ENCODE results near the gene ATOH8. TPM values are rescaled to one million over a fixed set of nuclear protein-coding genes. Genes with fewer than 3 reads are reported as not detected.

ATOH8 gene
- total and polyA plus RNA-seq, 2 donors (not counting 1 experiment from before 2014, with no cell fraction given): not detected

GRCh38 chr2:85750587-85751575, 2.9 kb upstream of the ATOH8 start:
- peaks cover 59% of the 10 kb centered on the region for H3K4me1 Mint-ChIP-seq
- H4K20me1 ChIP-seq (ENCODE audit: control insufficient read depth, insufficient read depth, low read length, poor library complexity, severe bottlenecking): peaks cover 5% of the 10 kb centered on the region
- H3K4me3 Mint-ChIP-seq: peak overlapping the region; percentile 54
- ATAC-seq (ENCODE audit: low read depth) (peak; percentile 29), DNase-seq (peak; percentile 67)
- ChIA-PET POLR2A (no interaction called here), CTCF (interaction anchor here (1.0 to 5.5 kb wide), 5 partner anchors 9 to 76 kb away, joined by 3 to 39 read pairs (median 13); no protein-coding TSS in a partner anchor)
- H3K4me3 ChIP-seq (ENCODE audit: control extremely low read depth in 1 of 5, extremely low read depth in 1 of 5, insufficient read depth in 1 of 5, low read depth in 2 of 5, low read length in 4 of 5): no peak overlapping the region
- H3K27me3 ChIP-seq (replicated peaks in 1 of 4; ENCODE audit: control extremely low read depth in 1 of 4, control insufficient read depth in 3 of 4, insufficient read depth in 4 of 4, low read length in 3 of 4): peaks cover 0 to 49% (median 21%) of the 10 kb centered on the region in 4 experiments
- intact Hi-C loops (cut with micrococcal nuclease): loop anchor here (1.0 kb wide), 1 partner anchor 63 kb away; no protein-coding TSS in a partner anchor
- H3K79me2 ChIP-seq (ENCODE audit: control insufficient read depth, insufficient read depth, low read length): no peaks in the 10 kb centered on the region
- H3K27ac ChIP-seq (ENCODE audit: low read length in 2 of 2): no peak overlapping the region
- TF ChIP-seq EZH2 (IDR thresholded peaks at IDR 0.05; ENCODE audit: borderline replicate concordance, insufficient read depth, low read depth, low read length, poor library complexity, severe bottlenecking) (no peak), CTCF (IDR thresholded peaks at IDR 0.05) (peak; percentile 70)
- 49% methylated on average over 11 of the region's 15 CpGs for WGBS (ENCODE audit: insufficient coverage)
- no peak overlapping the region for H3K4me2 ChIP-seq (replicated peaks; ENCODE audit: low read depth, low read length, poor library complexity, severe bottlenecking)
- H3K4me1 ChIP-seq (ENCODE audit: control insufficient read depth in 2 of 2, insufficient read depth in 2 of 2, low read length in 2 of 2): peaks cover 60 to 64% of the 10 kb centered on the region in 2 donors
- H2AFZ ChIP-seq (ENCODE audit: insufficient read depth, low read depth, low read length, poor library complexity, severe bottlenecking): no peak overlapping the region
- peaks cover 23% of the 10 kb centered on the region for H3K27me3 Mint-ChIP-seq
- peaks cover 0 to 43% (median 17%) of the 10 kb centered on the region in 3 donors for H3K9me3 ChIP-seq (ENCODE audit: control extremely low read depth in 1 of 3, control insufficient read depth in 2 of 3, insufficient read depth in 1 of 3, low read length in 2 of 3)
- H3K36me3 ChIP-seq (replicated peaks in 1 of 2; ENCODE audit: control extremely low read depth in 1 of 2, control insufficient read depth in 1 of 2, extremely low read depth in 1 of 2, insufficient read depth in 2 of 2, low read length in 1 of 2): no peaks in the 10 kb centered on the region
- no peak overlapping the region for H3K9ac ChIP-seq (ENCODE audit: low read length)
- no peak overlapping the region for H3K27ac Mint-ChIP-seq
- H3K9me3 Mint-ChIP-seq (ENCODE audit: insufficient read depth): no peaks in the 10 kb centered on the region
